HEK293T (cell line): ENCODE results near the gene FAM222B.

Experiments used
- ARNT ChIP-seq: fragments of 450-650 bp; IDR thresholded peaks from 2 replicates; pipeline ENCODE4 v1.6.1; 2017; ENCODE audit warnings: mild to moderate bottlenecking
- BHLHE40 ChIP-seq: fragments of 450-650 bp; IDR thresholded peaks from 2 replicates; pipeline ENCODE4 v1.6.1; 2016; ENCODE audit warnings: mild to moderate bottlenecking, moderate library complexity, borderline replicate concordance
- CTBP1 ChIP-seq: fragments of 450-650 bp; IDR thresholded peaks from 2 replicates; pipeline ENCODE4 v1.6.1; 2016; ENCODE audit warnings: borderline replicate concordance
- ELF4 ChIP-seq: fragments of 450-650 bp; IDR thresholded peaks from 2 replicates; pipeline ENCODE4 v1.6.1; 2017; ENCODE audit warnings: antibody characterized with exemption
- FOXA1 ChIP-seq: fragments of 450-650 bp; IDR thresholded peaks from 2 replicates; pipeline ENCODE4 v1.6.1; 2016; ENCODE audit warnings: mild to moderate bottlenecking
- FOXK2 ChIP-seq: fragments of 450-650 bp; IDR thresholded peaks from 2 replicates; pipeline ENCODE4 v1.6.1; 2016; ENCODE audit warnings: mild to moderate bottlenecking
- FOXM1 ChIP-seq: fragments of 450-650 bp; IDR thresholded peaks from 2 replicates; pipeline ENCODE4 v1.6.1; 2017; ENCODE audit warnings: mild to moderate bottlenecking, borderline replicate concordance
- L3MBTL2 ChIP-seq: fragments of 450-650 bp; conservative IDR thresholded peaks from 2 replicates; pipeline ENCODE4 v1.6.1; 2016; ENCODE audit warnings: mild to moderate bottlenecking
- LEF1 ChIP-seq: fragments of 450-650 bp; IDR thresholded peaks from 2 replicates; pipeline ENCODE4 v1.6.1; 2017; ENCODE audit warnings: mild to moderate bottlenecking, borderline replicate concordance
- NFRKB ChIP-seq: fragments of 450-650 bp; IDR thresholded peaks from 2 replicates; pipeline ENCODE4 v1.6.1; 2016; ENCODE audit warnings: mild to moderate bottlenecking, moderate library complexity
- SP1 ChIP-seq: fragments of 450-650 bp; IDR thresholded peaks from 2 replicates; pipeline ENCODE4 v1.6.1; 2017
- TARDBP ChIP-seq: fragments of 450-650 bp; IDR thresholded peaks from 2 replicates; pipeline ENCODE4 v1.6.1; 2016
- ZNF384 ChIP-seq: fragments of 450-650 bp; IDR thresholded peaks from 2 replicates; pipeline ENCODE4 v1.6.1; 2016
- TF ChIP-seq, protein P1 (sequence below): fragments of 450-650 bp; IDR thresholded peaks from 2 replicates; pipeline ENCODE4 v1.6.1; 2016

DNA sequence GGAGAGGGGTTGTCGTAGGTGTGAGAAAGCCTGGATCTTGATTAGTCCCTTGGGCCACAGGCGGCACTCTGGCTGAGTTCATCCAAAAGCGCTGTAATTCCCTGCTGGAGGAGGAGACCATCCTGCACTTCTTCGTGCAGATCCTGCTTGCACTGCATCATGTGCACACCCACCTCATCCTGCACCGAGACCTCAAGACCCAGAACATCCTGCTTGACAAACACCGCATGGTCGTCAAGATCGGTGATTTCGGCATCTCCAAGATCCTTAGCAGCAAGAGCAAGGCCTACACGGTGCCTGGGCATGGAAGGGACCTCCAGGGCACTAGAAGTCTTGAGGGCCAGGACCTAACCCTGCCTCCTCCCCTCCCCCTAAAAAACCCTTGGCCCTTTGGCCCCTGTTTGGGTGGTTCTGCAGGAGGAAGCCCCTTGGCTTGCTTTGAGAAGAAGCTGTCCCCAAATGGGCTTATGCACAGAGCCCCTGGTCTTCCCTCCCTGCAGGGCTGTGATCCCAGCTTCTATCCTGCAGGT, 107.8 kb downstream of the FAM222B start:
- TF ChIP-seq FOXM1 (no peak), FOXK2 (no peak), CTBP1 (no peak), ZNF384 (no peak), LEF1 (no peak), SP1 (no peak), ARNT (no peak), NFRKB (no peak), FOXA1 (no peak), L3MBTL2 (no peak), BHLHE40 (no peak), ELF4 (no peak), TARDBP (no peak)
- TF ChIP-seq, protein P1, sequence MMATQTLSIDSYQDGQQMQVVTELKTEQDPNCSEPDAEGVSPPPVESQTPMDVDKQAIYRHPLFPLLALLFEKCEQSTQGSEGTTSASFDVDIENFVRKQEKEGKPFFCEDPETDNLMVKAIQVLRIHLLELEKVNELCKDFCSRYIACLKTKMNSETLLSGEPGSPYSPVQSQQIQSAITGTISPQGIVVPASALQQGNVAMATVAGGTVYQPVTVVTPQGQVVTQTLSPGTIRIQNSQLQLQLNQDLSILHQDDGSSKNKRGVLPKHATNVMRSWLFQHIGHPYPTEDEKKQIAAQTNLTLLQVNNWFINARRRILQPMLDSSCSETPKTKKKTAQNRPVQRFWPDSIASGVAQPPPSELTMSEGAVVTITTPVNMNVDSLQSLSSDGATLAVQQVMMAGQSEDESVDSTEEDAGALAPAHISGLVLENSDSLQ = no peak
